NCI-H1048 (cell line): Measurements from ENCODE around the gene SNCG.
"Not testable (repeated sequence)": the region's sequence is repeated elsewhere in the genome, so short reads cannot be mapped to it uniquely, and the experiment has no call there.

Experiments used
- DNase-seq: peaks from one replicate; lab custom pipeline; 2025; lab: John Stamatoyannopoulos, UW

The SNCG gene

DNA sequence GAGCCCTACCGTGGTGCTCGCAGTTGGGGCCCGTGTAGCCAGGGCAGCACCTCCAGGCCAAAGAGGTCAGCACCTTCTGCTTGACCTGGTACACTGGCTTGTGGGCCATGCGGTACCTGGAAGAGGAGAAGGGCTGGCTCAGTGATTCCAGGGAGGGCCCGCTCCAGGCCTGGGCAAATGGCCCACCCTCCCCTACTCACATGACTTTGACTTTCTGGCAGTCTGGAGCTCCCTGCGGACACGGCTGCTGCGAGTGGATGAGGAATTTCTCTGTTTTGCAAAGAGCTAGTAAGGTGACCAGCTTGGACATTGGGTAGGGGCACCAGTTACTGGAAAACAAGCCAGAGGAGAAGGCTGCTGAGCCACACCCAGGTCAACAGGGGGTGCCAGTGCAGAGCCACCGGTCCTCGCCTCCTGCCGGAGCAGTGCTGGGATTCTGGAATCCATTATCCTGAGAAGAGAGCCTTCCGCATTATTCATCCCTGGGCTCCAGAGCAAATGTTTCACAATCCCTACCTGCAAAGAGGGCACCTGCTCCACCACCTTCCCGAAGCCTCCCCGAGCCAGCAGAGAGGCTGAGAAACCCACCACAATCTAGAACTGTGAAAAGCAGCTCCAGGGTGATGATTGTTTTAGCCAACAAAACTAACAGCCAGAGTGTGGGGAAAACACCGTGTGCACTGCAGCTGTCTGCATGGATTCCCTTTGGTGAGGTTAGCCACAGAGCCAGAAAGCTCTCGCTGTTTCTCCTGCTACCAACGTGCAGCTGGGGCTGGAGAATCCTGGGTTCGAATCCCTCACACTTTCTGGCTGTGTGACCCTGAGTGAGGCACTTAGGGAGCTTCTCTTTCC is 12.8 kb upstream of the SNCG start:
- no peak for DNase-seq

DNA sequence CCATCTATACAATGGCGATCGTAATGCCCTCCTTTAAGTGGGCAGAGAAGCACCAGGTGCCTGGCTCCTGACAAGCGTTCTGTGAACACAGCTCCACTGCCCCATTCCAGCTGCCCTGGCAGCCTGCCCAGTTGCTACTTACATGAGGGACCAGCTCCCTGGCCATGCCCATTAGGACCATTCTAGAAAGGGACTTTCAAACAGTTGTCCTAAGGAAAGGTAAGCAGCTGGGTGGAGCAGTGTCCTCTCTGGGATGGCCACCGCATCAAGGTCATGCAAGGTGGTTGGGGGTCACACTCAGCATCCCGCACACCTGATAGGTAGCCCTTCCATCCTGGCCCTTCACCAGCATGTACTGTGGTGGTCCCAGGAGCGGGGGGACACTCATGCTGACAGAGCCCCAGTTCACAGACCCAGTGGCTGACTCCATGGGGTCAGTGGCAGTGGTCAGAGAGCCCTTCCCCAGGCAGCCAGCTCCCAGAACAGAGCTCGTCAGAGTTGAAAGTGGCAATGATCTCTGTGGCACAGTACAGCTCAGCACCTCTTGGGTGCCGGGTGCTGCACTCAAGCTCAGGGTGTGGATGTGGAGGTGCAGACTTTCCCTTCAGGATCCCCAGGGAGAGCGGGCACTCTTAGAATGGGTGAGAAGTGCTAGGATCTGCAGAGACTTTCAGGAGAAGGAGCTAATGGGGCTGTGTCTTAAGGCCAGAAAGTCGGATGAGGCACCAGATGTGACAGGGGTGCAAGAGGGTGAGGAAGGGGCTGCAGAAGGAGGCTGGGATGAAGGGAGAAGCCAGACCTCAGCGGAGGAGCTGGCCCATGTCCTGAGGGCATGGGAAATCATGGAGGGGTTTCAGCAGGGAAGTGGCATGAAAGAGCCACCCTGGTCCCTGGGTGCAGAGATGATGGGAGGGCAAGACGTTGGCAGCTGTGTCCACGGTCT is 11.9 kb upstream of the SNCG start:
- DNase-seq = no peak

DNA sequence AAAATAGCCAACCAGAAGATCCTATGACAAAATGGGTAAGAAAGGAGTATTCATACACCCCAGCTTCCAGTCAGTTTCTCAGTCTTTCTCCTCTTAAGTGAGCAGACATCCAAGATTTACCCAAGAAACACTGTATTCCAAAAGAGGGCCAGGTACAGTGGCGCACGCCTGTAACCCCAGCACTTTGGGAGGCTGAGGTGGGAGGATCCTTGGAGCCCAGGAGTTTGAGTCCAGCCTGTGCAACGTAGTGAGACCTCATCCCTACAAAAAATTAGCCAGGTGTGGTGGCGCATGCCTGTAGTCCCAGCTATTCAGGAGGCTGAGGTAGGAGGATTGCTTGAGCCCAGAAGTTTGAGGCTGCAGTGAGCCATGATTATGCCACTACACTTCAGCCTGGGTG is 10.6 kb upstream of the SNCG start:
- not testable (repeated sequence) for DNase-seq

DNA sequence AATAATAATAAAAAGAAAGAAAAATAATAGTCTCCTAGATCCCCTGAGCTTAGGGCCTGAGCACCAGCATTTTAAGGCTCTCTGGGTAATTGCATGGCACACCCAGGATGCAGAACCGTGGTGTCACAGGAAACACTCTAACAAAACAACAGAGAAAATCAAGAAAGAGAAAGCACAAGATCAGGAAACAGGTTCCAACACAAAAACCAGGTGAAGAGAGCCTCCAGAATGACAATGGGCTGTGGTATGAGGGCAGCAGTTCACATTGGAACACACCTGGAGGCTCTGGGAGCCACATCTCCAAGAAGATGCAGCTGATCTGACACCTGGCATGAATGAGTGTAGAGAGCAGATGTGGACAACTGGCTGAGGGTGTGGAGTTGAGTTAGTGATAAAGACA is 8.1 kb upstream of the SNCG start:
- no peak for DNase-seq

DNA sequence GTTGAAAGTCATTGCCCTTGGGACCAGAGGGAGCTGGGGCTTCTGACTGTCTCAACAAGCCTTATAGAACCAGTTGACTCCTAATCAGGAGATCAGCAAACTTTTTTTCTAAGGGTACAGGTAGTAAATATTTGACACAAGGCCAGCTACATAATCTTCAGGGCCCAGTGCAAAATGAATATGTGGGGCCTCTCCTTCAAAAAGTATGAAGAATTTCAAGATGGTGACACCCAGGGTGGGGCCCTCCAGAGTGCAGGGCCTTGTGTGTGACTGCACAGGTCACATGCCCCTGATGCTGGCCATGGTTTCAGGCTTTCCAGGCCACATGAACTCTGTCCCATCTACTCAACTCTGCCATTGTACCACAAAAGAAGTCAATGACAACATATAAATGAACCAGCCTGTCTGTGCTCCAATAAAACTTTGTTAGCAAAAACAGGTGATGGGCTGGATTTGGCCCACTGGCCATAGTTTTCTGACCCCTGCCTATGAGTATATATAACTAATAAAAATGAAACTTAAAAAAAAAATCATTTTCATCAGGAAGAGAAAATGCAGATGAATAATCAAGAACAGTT is 7.1 kb upstream of the SNCG start:
- no peak for DNase-seq

DNA sequence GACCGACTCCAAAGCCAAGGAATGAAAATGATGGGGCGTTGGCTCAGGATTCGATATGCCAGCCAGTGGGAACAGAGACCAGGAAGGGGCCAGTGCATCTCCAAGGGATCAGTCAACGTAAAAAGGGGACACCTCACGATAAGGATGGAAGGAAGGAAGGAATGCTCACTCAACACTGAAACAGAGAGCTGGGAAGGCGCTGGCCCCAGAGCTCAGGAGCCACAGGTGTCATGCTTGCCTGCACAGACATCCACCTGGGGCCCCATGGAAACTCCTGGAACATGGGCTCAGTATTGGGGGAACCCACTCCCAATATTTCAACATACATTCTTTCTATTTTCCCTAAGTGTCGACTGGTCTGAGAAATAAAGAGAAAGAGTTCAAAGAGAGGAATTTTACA is 6.3 kb upstream of the SNCG start:
- DNase-seq = no peak

DNA sequence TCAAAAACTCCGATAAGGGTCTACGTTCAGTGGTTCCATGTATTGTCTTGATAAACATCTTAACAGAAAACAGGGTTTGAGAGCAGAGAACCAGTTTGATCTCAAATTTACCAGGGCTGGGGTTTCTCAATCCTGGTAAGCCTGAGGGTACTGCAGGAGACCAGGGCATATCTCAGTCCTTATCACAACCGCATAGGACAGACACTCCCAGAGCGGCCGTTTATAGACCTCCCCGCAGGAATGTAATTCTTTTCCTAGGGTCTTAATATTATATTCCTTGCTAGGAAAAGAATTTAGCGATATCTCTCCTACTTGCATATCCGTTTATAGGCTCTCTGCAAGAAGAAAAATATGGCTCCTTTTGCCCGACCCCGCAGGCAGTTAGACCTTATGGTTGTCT is 5.7 kb upstream of the SNCG start:
- not testable (repeated sequence) for DNase-seq

DNA sequence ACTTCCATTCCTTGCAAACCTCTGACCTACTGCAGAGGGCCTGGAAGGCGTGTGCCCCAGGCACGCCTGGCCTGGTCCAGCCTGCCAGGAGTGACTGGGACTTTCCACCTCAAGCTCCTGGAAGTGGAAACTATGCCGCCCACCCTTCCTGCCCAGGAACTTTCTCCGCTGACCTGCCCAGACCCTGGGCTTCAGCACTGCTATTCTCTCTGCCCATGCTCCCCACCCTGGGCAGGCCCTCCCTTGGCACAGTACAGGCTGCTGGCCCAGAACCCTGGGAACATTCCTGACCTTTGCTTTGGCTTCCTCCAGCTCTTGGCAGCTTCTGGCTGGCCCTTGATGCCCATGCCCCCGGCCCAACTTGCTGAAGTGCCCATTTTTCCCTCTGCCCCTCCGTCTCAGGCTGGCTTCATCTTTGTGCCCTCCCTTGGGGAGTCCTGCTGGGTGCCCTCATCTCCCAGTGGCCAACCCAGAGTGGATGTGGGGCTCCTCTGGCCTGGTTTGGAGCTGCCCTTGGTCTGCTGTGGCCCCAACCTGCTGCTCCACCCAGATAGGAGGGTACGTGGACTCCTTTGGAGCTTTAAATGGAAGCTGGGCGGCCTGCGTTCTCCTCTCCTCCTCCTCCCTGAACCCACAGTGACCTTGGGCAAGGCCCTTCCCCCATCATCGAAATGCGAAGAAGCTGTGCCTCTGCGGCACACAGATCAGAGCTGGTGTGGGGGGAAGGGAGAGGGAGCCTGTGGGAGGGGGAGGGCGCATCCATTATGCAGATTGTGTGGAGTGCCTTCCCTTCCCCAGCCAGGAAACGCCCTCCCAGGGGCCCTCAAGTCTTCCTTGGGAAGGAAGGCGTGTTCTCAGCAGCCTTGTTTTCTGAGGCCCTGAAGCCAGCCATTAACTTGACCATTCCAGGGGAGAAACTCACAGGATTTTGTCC is 4.4 kb upstream of the SNCG start:
- DNase-seq = no peak

DNA sequence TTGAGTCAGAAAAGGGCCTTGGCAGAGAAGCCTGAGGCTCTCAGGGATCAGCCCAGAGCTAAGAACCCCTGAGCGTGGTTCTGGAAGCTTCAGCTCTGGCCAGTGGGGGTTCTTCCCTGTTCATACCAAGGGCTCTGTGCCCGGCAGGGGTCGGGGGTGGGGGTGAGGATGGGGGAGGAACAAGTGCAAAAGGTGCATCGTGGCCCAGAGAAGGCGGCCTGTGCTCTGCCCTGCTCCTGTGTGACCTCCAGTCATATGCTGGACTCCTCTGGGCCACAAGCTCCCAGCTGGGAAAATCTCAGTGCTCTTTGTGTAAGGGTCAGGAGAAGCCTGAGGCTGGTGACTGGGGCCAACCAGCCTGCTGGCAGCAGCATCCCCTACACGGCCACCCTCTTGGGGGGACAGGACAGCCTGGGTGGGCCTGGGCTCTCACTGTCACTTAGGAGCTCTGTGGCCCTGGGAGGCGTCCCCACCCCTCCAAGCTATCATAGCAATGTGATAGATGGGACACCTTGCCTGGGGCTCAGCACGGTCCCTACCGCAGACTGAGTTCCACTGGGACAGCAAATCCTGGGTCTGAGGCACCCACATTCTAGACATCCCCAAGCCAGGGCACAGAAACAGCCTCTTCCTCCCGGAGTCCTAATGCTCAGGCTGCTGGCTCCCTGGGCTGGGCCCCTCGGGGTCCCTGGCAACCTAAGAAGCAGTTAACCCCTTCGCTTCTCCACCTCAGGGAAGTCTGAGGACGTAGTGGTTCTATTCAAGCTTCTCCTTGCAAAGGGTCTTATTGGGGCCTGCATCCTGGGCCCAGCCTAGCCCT is 3.5 kb upstream of the SNCG start:
- no peak for DNase-seq

DNA sequence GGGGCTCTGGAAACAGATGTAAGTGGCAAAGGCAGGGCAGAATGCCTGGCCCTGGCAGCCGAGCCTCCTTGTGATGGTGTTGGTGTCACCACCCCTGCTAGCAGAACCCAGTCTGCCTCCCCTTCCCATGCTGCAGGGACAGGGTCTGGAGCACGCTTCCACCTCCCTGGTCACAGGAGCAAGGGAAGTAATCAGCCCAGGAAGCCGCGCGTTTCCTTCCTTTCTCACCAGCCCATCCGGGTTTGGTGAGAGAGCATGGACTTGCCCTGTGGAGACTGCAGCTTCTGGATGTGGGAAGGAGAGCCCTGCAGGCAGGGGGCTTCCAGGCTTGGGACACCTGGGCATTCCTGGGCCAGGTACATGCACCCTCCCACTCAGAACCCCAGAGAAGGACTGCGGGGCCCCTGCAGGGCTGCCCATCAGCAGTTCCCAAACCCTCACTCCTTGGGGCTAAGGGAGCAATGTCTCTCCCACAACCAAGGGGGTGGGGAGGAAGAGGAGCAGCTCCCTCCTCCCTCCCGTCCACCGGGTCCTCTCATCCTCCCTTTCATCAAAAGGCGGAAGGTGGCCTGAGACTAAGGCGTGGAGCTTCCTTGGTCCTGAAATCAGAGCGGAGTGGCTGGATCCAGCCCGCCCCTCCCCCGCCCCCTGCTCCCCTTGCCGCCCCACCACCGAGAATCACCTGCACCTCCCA is 2.8 kb upstream of the SNCG start:
- DNase-seq = no peak

DNA sequence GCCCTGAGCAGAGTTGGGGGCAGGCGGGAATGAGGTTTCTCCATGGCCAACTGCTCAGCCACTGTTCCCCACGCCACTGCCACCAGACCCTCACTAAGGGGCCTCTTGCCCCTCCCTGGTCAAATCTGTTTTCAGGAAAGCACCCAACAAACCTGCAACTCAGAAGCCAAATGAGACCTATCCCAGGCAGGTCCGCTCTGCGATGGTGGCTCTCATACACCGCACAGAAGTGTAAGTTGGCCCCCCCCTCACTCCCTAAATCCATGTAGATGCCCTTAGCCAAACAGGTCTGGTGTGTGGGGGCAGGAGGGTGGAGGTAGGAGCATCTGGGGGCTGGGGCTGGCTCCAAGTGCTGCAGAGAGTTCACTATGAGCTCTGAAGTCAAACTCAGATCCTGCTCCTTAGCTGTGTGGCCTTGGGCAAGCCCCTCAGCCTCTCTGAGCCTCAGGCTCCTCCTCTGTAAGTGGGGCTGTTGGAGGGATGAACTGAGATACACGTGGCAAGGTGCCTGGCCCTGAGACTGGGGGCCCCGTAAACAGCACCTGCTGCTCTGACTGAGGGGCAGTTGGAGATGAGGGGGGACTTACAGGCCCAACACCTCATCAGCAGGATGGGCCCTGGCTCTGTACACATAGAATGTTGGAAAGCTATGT is 2.1 kb upstream of the SNCG start:
- no peak for DNase-seq

DNA sequence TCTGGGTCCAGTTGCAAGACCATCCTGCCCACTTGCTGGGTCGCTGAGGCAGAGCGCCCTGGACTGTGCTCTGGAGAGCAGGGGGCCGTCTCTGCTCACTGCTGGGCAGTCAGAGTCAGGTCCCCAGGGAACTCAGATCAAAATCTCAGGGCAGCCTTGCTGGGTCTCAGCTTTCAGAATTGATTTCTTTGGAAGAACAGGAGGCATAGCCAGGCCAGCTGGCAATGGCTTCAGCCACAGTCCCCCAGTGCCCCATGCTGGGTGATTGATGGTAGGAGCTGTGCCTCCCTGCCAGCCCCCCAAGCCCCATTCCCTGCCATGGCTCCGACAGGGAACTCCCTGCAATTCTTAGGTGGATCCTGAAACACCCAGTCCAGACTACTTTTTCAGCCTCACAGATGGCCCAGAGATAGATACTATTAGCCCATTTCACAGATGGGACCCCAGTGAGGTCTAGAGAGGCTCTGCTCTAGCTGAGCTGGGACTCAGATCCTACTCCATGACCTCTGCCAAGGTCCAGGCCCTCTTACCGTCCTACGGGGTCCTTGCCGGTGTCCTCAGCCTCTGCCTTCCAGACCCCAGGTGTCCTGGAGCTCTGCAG is 1.5 kb upstream of the SNCG start:
- no peak for DNase-seq

DNA sequence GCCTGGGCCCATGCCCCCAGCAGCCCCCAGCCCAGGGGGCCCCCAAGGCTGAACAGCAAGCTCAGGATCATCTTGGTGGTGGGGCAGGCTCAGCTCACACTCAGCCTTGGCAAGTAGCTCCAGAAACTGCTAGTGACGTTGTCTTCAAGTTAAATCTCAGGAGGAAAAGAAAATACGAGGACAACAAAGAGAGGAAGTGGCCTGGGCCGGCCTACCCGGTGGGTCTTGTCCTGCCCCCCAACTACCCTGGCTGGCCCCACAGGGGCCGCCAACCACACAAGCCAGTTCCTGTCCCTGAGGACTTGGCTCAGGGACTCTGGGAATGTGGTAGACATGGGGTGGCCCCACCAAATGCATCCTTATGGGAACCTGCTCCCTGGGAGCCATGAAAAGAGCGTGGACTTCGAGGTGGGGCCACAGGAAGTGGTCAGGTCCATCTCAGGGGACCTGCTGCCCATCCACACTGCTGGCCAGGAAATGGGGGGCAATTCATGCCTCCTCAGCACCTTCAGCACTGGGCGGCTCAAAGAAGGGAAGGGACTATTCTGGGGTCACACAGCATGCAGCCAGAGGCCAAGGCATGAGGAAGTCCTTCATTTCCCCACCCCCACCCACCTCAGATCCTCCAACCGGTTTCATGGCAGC is 806 bp upstream of the SNCG start, which contains the start of gene MMRN2:
Gene MMRN2, minus strand, starts transcription at position 145 of the 645 bp plus-strand sequence. Its CDS starts 74 bp downstream, at position 71.
- no peak for DNase-seq

DNA sequence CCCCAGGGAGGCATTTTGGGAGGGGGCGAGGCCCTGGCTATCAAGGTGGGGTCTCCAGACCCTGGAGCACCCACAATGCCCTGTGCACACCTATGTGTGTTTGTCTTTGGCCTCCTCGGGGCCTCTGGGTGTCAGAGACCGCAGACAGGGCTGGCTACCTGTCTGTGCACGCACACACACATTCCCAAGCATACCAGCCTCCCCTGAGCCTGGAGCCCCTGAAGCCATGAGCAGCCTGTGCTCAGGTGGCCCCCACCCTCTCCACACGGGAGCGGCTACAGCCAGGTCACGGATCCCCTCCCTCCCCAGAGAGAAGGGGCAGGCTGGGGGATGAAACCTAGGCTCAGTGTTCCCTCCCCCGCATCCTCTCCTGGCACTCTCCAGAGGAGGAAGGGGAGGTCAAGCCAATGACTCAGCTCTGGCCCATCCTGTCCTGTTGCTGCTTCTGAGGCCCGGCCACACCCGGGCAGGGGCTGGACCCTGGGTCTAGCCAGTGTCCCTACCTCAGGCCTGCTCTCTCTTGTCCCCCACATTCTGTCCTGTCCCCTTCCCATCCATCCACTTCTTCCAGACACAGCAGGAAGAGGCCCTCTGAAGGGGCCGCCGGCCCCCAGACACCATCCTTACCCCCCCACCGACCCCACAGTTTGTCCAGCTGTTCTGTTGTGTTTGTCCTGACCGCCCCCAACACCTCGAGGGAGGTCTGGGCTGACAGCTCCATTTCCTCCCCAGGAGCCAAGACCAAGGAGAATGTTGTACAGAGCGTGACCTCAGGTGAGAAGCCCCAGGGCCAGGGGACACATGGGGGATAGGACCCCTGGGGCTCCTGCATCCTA is 720 bp downstream of the SNCG start:
- no peak for DNase-seq

DNA sequence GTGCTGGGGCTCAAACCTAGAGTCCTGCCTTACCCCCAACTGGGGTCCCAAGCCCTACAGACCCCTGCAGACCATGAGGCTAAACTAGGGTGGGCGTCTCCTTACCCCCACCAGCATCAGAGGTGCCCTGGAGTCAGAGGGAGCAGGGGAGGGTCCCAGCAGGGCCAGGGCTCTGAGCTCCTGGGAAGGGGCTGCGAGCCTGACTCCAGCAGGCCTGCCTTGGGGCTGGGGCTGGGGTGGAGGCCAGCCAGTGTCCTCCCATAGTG is 1.3 kb downstream of the SNCG start:
- no peak for DNase-seq

DNA sequence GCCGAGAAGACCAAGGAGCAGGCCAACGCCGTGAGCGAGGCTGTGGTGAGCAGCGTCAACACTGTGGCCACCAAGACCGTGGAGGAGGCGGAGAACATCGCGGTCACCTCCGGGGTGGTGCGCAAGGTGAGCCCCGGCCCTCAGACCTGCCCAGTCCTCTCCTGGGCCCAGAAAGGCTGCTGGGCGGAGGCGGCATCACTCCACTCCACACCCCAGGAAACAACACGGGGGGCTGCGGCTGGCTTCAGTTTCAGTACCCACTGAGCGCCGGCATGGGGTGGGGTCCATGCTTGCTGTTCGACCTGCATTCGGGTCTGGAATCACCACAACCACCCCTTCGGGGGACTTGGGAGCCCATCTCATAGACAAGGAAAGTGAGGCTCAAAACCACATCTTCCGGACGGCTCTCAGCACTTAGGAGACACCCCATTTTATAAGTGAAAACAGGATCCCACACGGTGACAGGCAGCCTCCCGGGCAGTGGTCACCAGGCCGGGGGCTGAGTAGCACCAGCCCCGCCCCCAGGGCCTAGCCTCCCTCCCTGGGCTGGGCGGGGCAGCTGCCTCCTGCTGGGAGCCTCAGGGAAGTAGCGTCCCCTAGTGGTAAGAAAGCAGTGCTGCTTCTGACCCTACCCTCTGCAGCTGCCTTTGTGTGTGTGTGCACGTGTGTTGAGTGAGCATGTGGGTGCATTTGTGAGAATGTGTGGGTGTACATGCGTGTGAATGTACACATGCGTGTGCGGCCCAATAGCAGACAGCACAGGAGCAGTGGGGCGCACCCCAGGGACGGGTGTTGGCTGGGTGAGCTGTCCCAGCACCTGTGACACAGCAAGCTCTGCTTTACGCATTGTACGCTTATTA is 1.8 kb downstream of the SNCG start:
- peak; percentile 10 for DNase-seq
